Body of pancreas (tissue), 4 donors: ENCODE results near the gene PLA2G2F.

ENCODE experiments used
- POLR2A ChIP-seq, 3 donors: fragments of 450-650 bp; IDR thresholded peaks; one replicate each; pipeline ENCODE4 v1.6.1; 2016; ENCODE audit warnings: antibody characterized with exemption in 3 of 3, mild to moderate bottlenecking in 2 of 3
- TF ChIP-seq, protein P1 (sequence below), 7 experiments: fragments of 450-650 bp in 4 of 7; fragments of 200-600 bp in 3 of 7; sonication (generic) in 3 of 7; IDR thresholded peaks; one replicate each; pipeline ENCODE4 v1.5.1; 2016 to 2019; ENCODE audit warnings: antibody characterized with exemption in 7 of 7

- TF ChIP-seq, protein P1, sequence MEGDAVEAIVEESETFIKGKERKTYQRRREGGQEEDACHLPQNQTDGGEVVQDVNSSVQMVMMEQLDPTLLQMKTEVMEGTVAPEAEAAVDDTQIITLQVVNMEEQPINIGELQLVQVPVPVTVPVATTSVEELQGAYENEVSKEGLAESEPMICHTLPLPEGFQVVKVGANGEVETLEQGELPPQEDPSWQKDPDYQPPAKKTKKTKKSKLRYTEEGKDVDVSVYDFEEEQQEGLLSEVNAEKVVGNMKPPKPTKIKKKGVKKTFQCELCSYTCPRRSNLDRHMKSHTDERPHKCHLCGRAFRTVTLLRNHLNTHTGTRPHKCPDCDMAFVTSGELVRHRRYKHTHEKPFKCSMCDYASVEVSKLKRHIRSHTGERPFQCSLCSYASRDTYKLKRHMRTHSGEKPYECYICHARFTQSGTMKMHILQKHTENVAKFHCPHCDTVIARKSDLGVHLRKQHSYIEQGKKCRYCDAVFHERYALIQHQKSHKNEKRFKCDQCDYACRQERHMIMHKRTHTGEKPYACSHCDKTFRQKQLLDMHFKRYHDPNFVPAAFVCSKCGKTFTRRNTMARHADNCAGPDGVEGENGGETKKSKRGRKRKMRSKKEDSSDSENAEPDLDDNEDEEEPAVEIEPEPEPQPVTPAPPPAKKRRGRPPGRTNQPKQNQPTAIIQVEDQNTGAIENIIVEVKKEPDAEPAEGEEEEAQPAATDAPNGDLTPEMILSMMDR (IDR thresholded peaks at IDR 0.05) = no peak
- TF ChIP-seq POLR2A (IDR thresholded peaks at IDR 0.05) = no peak
These were observed 4.2 kb downstream of the PLA2G2F start for GRCh38 chr1:20143318-20143717.
